ENCODE results near the gene PGD. TPM values are rescaled to one million over a fixed set of nuclear protein-coding genes. Genes with fewer than 3 reads are reported as not detected.
A peak's percentile ranks its signal among the peaks of the same experiment; 100 is the strongest.

The PGD gene
- total and polyA plus RNA-seq, 7 donors: 24.9 to 39.2 (median 29.3) TPM

GRCh38 chr1:10449751-10450150 is 50.9 kb downstream of the PGD start, which contains the start of gene CORT:
Gene CORT, plus strand, starts transcription at chr1:10450031. Its CDS starts 193 bp downstream, at chr1:10450224.
- Histone ChIP-seq H3K27ac (no peak within 1 kb of the TSS), H3K36me3 (ENCODE audit: insufficient read depth in 1 of 2, low read depth in 1 of 2) (no peaks in the 10 kb centered on the region), H3K27me3 (ENCODE audit: insufficient read depth in 3 of 3, low read length in 2 of 3) (peaks cover 0 to 6% (median 3%) of the 10 kb centered on the region in 3 donors), H3K4me1 (peaks cover 5% of the 10 kb centered on the region), H3K4me3 (no peak within 1 kb of the TSS), H3K9me3 (no peaks in the 10 kb centered on the region)
- DNase-seq: no peak
- ATAC-seq: no peak
- intact Hi-C loops (cut with DNase I): no loop called here
- 74 to 87% (median 86%) methylated on average over 10 of the region's 10 CpGs for WGBS, 3 donors
- TF ChIP-seq, protein P1, sequence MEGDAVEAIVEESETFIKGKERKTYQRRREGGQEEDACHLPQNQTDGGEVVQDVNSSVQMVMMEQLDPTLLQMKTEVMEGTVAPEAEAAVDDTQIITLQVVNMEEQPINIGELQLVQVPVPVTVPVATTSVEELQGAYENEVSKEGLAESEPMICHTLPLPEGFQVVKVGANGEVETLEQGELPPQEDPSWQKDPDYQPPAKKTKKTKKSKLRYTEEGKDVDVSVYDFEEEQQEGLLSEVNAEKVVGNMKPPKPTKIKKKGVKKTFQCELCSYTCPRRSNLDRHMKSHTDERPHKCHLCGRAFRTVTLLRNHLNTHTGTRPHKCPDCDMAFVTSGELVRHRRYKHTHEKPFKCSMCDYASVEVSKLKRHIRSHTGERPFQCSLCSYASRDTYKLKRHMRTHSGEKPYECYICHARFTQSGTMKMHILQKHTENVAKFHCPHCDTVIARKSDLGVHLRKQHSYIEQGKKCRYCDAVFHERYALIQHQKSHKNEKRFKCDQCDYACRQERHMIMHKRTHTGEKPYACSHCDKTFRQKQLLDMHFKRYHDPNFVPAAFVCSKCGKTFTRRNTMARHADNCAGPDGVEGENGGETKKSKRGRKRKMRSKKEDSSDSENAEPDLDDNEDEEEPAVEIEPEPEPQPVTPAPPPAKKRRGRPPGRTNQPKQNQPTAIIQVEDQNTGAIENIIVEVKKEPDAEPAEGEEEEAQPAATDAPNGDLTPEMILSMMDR (IDR thresholded peaks at IDR 0.05): no peak

DNA sequence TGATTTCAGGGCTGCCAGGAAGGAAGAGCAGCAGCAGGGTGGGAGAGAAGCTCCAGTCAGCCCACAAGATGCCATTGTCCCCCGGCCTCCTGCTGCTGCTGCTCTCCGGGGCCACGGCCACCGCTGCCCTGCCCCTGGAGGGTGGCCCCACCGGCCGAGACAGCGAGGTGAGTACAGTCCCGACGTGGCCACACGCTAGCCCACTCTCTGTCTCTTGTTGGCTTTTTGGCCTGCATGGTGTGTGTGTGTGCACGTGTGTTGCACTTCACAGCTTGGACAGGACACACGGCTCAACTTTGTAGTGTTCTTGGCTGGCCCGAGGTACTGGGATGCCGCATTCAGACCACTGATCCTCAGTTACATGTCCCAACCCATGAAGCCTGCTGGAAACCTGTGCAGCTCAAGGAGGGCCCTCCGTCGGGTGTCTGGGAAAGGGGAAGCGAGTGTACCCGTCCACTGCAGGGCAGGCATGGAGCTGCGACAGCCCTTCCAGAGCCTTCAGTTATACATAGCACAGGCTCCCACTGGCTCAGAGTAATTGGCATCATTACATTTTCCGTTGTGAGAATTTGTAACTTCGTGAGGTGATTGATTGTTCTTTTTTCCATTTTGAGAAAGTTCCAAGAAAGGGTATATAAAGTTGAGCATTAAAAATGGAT is 51.4 kb downstream of the PGD start:
- Histone ChIP-seq H3K27me3 (ENCODE audit: insufficient read depth in 3 of 3, low read length in 2 of 3) (peaks cover 0 to 6% (median 3%) of the 10 kb centered on the region in 3 donors), H3K9me3 (no peaks in the 10 kb centered on the region), H3K36me3 (ENCODE audit: insufficient read depth in 1 of 2, low read depth in 1 of 2) (no peaks in the 10 kb centered on the region), H3K27ac (no peak overlapping the region), H3K4me3 (no peak overlapping the region), H3K4me1 (peaks cover 5% of the 10 kb centered on the region)
- ATAC-seq (peak in 2 of 4 donors; percentile 4 to 51), DNase-seq (no peak)
- intact Hi-C loops (cut with DNase I): no loop called here
- WGBS, 3 donors: 62 to 75% (median 69%) methylated on average over 21 of the region's 21 CpGs
- TF ChIP-seq, protein P1 (IDR thresholded peaks at IDR 0.05): no peak

- TF ChIP-seq, protein P1 (IDR thresholded peaks at IDR 0.05): no peak
- WGBS, 3 donors: 31 to 41% (median 35%) methylated on average over 6 of the region's 6 CpGs
- H3K36me3 ChIP-seq (ENCODE audit: insufficient read depth in 1 of 2, low read depth in 1 of 2): no peaks in the 10 kb centered on the region
- H3K9me3 ChIP-seq: no peaks in the 10 kb centered on the region
- peaks cover 5% of the 10 kb centered on the region for H3K4me1 ChIP-seq
- intact Hi-C loops (cut with DNase I): no loop called here
- H3K27ac ChIP-seq: no peak overlapping the region
- peaks cover 0 to 6% (median 3%) of the 10 kb centered on the region in 3 donors for H3K27me3 ChIP-seq (ENCODE audit: insufficient read depth in 3 of 3, low read length in 2 of 3)
- H3K4me3 ChIP-seq: no peak overlapping the region
- ATAC-seq (no peak), DNase-seq (no peak)
These were observed 52.0 kb downstream of the PGD start for GRCh38 chr1:10450836-10451235.

DNA sequence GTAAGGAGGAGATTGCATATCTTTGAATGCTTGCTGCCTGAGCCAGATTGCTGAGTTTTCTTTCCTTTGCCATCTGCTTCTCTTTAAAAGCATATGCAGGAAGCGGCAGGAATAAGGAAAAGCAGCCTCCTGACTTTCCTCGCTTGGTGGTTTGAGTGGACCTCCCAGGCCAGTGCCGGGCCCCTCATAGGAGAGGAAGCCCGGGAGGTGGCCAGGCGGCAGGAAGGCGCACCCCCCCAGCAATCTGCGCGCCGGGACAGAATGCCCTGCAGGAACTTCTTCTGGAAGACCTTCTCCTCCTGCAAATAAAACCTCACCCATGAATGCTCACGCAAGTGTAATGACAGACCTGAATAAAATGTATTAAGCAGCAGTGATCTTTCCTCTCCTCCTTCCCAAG is 52.4 kb downstream of the PGD start:
- Histone ChIP-seq H3K4me3 (no peak overlapping the region), H3K9me3 (no peaks in the 10 kb centered on the region), H3K4me1 (peaks cover 5% of the 10 kb centered on the region), H3K27ac (no peak overlapping the region), H3K36me3 (ENCODE audit: insufficient read depth in 1 of 2, low read depth in 1 of 2) (no peaks in the 10 kb centered on the region), H3K27me3 (ENCODE audit: insufficient read depth in 3 of 3, low read length in 2 of 3) (peaks cover 0 to 6% (median 3%) of the 10 kb centered on the region in 3 donors)
- DNase-seq (no peak), ATAC-seq (no peak)
- intact Hi-C loops (cut with DNase I): no loop called here
- 14 to 16% (median 14%) methylated on average over 10 of the region's 10 CpGs for WGBS, 3 donors
- TF ChIP-seq, protein P1 (IDR thresholded peaks at IDR 0.05): no peak

- Histone ChIP-seq H3K4me3 (no peak overlapping the region), H3K27me3 (ENCODE audit: insufficient read depth in 3 of 3, low read length in 2 of 3) (no peaks in the 10 kb centered on the region), H3K27ac (no peak overlapping the region), H3K9me3 (no peaks in the 10 kb centered on the region), H3K36me3 (ENCODE audit: insufficient read depth in 1 of 2, low read depth in 1 of 2) (peaks cover under 1 to 27% of the 10 kb centered on the region in 2 donors), H3K4me1 (peaks cover 4% of the 10 kb centered on the region)
- DNase-seq (no peak), ATAC-seq (no peak)
- 85 to 98% (median 87%) methylated on average over 5 of the region's 5 CpGs for WGBS, 3 donors
- TF ChIP-seq, protein P1 (IDR thresholded peaks at IDR 0.05): no peak
- intact Hi-C loops (cut with DNase I): no loop called here
These were observed 57.2 kb downstream of the PGD start for GRCh38 chr1:10456048-10456447.
